Measurements from ENCODE around the gene ITGA1. TPM values are rescaled to one million over a fixed set of nuclear protein-coding genes. Genes with fewer than 3 reads are reported as not detected.

ITGA1 gene
- total RNA-seq, 1 experiment from 2014 or later = 1.6 TPM

GRCh38 chr5:52875827-52876226, 88.1 kb downstream of the ITGA1 start:
- no peak for TF ChIP-seq SIN3A (IDR thresholded peaks at IDR 0.05; ENCODE audit: borderline replicate concordance, insufficient read depth, low read depth, low read length)
- TF ChIP-seq, protein P1, sequence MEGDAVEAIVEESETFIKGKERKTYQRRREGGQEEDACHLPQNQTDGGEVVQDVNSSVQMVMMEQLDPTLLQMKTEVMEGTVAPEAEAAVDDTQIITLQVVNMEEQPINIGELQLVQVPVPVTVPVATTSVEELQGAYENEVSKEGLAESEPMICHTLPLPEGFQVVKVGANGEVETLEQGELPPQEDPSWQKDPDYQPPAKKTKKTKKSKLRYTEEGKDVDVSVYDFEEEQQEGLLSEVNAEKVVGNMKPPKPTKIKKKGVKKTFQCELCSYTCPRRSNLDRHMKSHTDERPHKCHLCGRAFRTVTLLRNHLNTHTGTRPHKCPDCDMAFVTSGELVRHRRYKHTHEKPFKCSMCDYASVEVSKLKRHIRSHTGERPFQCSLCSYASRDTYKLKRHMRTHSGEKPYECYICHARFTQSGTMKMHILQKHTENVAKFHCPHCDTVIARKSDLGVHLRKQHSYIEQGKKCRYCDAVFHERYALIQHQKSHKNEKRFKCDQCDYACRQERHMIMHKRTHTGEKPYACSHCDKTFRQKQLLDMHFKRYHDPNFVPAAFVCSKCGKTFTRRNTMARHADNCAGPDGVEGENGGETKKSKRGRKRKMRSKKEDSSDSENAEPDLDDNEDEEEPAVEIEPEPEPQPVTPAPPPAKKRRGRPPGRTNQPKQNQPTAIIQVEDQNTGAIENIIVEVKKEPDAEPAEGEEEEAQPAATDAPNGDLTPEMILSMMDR (IDR thresholded peaks at IDR 0.05) = no peak
- no peak for TF ChIP-seq REST (IDR thresholded peaks at IDR 0.05; ENCODE audit: insufficient read depth in 1 of 2, low read depth in 2 of 2, low read length in 1 of 2)
- TF ChIP-seq TCF7L2 (IDR thresholded peaks at IDR 0.05; ENCODE audit: low read depth, low read length) = no peak
- TF ChIP-seq POLR2AphosphoS5 (IDR thresholded peaks at IDR 0.05; ENCODE audit: low read depth, low read length) = no peak
- no TSS peak for BruUV-seq (replicated peaks)
- DNase-seq (ENCODE audit: low read depth, low spot score) (no peak), ATAC-seq (no peak)
- H3K4me3 ChIP-seq (ENCODE audit: low read depth in 2 of 2, low read length in 2 of 2) = no peak overlapping the region
- H3K27me3 ChIP-seq (ENCODE audit: control insufficient read depth, insufficient read depth, low read length) = peaks cover 12% of the 10 kb centered on the region
- no peaks in the 10 kb centered on the region for H3K4me1 ChIP-seq (ENCODE audit: control insufficient read depth, insufficient read depth, low read length)
- CTCF ChIA-PET = no interaction called here
- intact Hi-C loops (cut with micrococcal nuclease; ENCODE audit: unreplicated experiment) = no loop called here
- H3K9me3 ChIP-seq (ENCODE audit: control insufficient read depth, insufficient read depth, low read depth, low read length) = no peaks in the 10 kb centered on the region
- POLR2A ChIA-PET = no interaction called here
- in situ Hi-C loops (cut with HindIII; ENCODE audit: low pct_unique_long_range_greater_than_20kb, low sequenced_read_pairs) = no loop called here
- H3K36me3 ChIP-seq (ENCODE audit: control insufficient read depth, insufficient read depth, low read length) = no peaks in the 10 kb centered on the region
- H3K27ac ChIP-seq (ENCODE audit: low read length) = no peak overlapping the region

- no TSS peak for BruUV-seq (replicated peaks)
- DNase-seq (ENCODE audit: low read depth, low spot score) (no peak), ATAC-seq (no peak)
- Histone ChIP-seq H3K27me3 (ENCODE audit: control insufficient read depth, insufficient read depth, low read length) (peaks cover 12% of the 10 kb centered on the region), H3K36me3 (ENCODE audit: control insufficient read depth, insufficient read depth, low read length) (no peaks in the 10 kb centered on the region), H3K27ac (ENCODE audit: low read length) (no peak overlapping the region), H3K9me3 (ENCODE audit: control insufficient read depth, insufficient read depth, low read depth, low read length) (no peaks in the 10 kb centered on the region), H3K4me1 (ENCODE audit: control insufficient read depth, insufficient read depth, low read length) (no peaks in the 10 kb centered on the region), H3K4me3 (ENCODE audit: low read depth in 2 of 2, low read length in 2 of 2) (no peak overlapping the region)
- TF ChIP-seq POLR2AphosphoS5 (IDR thresholded peaks at IDR 0.05; ENCODE audit: low read depth, low read length) (no peak), SIN3A (IDR thresholded peaks at IDR 0.05; ENCODE audit: borderline replicate concordance, insufficient read depth, low read depth, low read length) (no peak), REST (IDR thresholded peaks at IDR 0.05; ENCODE audit: insufficient read depth in 1 of 2, low read depth in 2 of 2, low read length in 1 of 2) (no peak), TCF7L2 (IDR thresholded peaks at IDR 0.05; ENCODE audit: low read depth, low read length) (no peak)
- TF ChIP-seq, protein P1 (IDR thresholded peaks at IDR 0.05) = no peak
- in situ Hi-C loops (cut with HindIII; ENCODE audit: low pct_unique_long_range_greater_than_20kb, low sequenced_read_pairs) = no loop called here
- ChIA-PET CTCF (no interaction called here), POLR2A (no interaction called here)
- intact Hi-C loops (cut with micrococcal nuclease; ENCODE audit: unreplicated experiment) = no loop called here
Observed at GRCh38 chr5:52876456-52876855, 88.7 kb downstream of the ITGA1 start.

All from Panc1 (cell line).